Measurements from ENCODE around the gene PKIG. TPM values are rescaled to one million over a fixed set of nuclear protein-coding genes. Genes with fewer than 3 reads are reported as not detected.

The PKIG gene
- total RNA-seq, 1 donor from 2014 or later = 180 TPM

DNA sequence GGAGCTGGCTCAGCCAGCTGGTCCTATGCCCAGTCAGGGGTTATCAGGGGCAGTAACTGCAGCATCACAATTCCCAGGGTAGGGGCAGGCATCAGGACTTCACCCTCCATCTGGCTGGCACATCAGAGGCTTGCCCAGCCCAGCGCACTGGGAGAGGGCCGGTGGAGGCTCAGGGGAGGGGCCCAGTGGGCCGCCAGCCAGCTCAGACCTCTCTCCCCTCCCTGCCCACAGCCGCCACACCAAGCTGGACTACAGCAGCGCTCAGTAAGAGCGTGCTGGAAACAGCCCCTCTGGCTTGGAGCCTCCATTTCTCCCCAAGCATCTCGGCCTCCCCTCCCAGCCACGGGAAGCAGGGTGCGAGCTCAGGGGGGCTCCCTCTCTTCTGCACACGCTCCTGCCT lies 47.2 kb downstream of the PKIG start:
- DNase-seq (no peak), ATAC-seq (ENCODE audit: poor library complexity) (no peak)
- intact Hi-C loops (cut with DNase I) = no loop called here

DNA sequence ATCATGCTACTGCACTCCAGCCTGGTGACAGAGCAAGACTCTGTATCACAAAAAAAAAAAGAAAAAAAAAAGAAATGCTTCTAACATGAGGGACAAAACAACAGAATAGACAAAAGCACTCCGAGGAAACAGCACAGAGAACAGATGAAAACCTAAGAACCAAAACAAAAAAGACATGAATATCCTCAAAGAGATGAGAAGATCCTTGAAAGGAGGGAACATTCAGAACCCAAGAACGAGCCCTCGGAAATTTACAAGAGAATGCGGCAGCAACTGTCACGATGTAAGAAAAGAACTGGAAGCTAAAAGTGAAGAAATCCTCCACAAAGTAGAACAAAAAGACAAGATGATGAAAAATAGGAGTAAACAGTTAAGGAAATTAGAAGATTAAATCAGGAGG lies 47.9 kb downstream of the PKIG start:
- intact Hi-C loops (cut with DNase I) = no loop called here
- ATAC-seq (ENCODE audit: poor library complexity) = no peak
- no peak for DNase-seq

DNA sequence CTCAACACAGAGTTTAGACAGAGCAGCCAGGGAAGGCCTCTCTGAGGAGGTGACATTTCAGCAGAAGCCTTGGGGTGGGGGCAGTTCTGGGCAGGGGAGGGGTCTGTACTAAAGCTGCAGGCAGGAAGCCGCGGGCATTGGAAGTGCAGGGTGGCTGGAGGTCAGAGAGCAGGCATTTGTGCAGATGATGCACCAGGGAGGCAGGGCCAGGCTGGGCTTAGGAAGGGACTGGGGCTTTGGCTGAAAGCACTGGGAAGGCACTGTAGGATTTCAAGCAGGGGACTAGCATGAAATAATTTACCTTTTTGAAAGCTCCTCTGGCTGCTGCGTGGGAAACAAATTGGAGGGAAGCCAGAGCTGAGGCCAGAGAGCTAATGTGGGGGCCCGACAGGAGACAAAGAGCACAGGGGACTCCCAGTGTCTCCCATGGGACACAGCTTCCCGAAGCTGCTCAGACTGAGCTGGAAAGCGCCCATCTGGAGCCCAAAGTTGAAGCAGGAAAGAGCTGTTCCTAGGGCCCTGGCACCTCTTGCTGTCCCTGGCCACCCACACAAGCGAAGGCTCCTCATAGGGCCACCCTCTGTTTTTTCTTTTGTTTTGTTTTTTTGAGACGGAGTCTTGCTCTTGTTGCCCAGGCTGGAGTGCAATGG lies 49.8 kb downstream of the PKIG start:
- intact Hi-C loops (cut with DNase I) = no loop called here
- DNase-seq = no peak
- ATAC-seq (ENCODE audit: poor library complexity) = no peak

DNA sequence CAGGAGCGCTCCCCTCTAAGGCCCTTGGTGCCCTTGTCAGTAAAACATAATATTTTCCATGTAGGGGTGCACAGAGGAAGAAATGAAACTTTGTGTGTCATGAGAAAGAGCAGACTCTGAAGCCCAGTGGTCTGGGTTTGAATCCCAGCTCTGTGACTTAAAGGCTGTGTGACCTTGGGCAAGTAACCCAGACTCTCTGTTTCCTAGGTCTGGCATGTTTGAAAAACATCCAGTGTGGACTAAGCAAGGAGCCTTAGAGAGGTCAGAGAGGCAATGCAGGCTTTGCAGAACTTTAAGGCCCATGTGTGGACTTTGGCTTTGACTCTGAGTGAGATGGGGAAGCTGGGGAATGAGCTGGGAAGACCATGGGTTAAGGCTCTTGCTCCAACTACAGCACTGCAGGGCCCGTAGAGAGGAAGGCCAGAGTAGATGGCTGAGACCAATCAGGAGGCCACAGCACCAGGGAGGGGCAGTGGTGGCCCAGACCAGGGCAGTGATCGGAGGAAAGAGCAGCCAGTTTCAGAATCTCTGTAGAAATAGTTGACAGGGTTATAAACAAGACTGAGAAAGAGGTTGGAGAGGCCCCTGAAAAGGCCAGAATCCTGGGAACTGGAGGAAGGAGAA lies 50.9 kb downstream of the PKIG start:
- ATAC-seq (ENCODE audit: poor library complexity) (no peak), DNase-seq (no peak)

DNA sequence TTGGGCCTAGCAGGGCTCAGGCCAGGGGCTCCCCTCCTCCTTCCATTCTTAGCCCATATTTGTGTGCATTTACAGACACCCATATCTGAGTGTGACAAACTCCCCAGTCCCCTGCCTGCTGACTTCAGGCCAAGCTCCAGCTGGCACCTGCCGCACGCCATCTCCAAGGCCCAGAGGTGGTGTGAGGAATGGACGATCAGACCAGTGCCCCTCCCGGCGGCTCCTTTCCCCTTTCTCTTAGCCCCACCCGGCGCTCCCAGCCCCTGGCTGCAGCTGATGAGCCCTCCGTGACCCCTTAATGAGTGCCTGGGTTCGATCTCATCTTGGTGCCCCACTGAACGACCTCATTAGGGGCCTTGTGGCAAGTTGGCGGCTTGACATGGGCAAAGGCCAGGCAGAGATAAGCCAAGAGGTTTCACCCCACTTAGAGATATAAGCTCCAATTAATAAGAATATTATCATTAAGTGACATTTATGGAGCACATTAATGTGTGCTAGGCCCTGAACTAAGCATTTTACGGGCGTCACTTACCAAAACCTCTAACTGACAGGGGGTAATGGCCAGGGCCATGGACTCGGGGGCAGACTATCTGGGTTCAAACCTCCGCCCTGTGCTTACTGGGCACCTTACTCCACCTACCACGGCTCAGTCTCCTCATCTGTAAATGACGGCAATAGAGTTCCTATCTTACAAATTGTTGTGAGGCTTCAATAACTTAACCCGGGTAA lies 51.7 kb downstream of the PKIG start:
- ATAC-seq (ENCODE audit: poor library complexity) = no peak

More for the DNA sequence above, 50.9 kb downstream of the PKIG start:
- intact Hi-C loops (cut with DNase I) = no loop called here

DNA sequence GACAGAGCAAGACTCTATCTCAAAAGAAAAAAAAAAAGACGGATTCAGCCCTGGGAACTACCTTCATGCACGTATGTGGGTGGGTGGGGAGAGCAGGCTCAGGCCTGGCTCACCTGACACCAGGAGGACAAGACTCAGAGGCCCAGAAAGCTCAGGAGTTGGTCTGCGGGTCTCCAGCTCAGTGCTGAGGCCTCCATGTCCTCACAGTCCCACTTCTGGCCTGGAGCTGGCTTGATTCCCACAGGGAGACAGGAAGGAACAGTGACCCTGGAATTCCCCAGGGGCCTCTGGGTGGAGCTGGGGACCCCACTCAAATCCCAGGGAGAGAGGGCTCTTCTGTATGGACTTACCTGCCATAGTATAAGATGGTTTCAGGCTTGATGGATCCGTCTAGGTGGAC lies 53.5 kb downstream of the PKIG start:
- DNase-seq (no peak), ATAC-seq (ENCODE audit: poor library complexity) (no peak)
- intact Hi-C loops (cut with DNase I) = no loop called here

More for the DNA sequence above, 51.7 kb downstream of the PKIG start:
- intact Hi-C loops (cut with DNase I) = no loop called here
- DNase-seq = no peak

DNA sequence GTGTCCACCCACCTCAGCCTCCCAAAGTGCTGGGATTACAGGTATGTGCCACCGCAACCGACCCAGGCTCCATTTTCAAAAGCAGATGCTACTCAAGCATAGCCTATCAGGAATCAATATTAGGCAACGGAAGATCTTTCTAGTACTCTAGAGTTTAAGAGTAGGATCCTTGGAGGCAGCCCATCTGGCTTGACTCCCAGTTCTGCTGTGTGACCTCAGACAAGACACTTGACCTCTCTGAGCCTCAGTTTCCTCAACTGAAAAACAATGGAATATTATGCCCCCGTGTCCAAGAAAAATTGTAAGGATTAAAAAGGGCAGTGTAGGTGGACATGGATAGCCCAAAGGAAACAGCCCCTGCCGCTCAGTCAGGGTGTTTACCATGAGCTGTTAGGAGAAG lies 54.7 kb downstream of the PKIG start:
- peak; percentile 2 for ATAC-seq (ENCODE audit: poor library complexity)

DNA sequence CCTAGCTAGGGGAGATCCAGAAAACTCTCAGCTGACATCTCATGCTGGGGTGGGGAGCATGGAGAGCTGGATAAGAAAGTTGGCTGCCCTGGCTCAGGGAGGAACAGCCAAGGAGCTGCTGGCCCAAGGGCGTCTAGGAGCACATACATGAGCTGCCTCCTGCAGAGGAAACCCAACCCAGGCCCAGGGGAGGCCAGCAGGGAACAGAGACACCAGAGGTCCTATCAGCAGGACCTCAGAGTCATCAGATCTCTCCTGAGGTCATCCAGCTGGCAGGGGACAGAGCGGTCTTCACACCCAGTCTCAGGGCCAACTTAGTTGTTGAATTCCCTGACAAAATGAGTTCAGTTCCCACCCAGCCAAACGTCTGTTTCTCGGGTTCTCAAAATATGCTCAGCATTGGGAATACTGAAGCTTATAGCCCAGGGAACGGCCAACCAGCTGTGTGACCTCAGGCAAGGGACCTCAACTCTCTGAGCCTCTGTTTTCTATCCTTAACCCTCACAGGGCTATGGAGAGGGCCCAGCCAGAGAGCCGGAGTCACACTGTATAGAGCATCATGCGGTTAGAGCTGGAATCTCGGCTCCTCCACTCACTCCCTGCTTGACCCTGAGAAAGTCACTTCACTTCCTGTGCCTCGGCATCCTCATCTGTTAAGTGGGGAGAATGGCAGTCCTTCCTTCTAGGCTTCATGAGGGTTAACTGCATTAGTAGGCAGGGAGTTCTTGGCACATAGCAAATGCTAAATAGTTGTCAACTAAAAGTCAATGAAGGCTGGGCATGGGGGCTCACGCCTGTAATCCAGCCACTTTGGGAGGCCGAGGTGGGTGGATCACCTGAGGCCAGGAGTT lies 55.4 kb downstream of the PKIG start:
- intact Hi-C loops (cut with DNase I) = no loop called here
- peak; percentile 93 for DNase-seq
- ATAC-seq (ENCODE audit: poor library complexity) = peak; percentile 85

More for the DNA sequence above, 54.7 kb downstream of the PKIG start:
- intact Hi-C loops (cut with DNase I) = no loop called here
- DNase-seq = no peak

DNA sequence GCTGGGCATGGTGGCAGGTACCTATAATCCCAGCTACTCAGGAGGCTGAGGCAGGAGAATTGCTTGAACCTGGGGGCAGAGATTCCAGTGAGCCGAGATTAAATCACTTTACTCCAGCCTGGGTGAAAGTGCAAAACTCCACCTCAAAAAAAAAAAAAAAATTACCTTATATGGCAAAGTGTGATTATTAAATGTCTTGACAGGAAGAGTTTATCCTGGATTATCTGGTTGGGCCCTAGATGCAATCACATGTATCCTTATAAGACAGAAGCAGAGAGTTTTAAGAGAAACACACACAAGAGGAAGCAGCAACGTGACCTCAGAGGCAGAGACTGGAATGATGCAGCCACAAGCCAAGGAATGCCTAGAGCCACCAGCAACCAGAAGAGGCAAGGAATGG lies 58.1 kb downstream of the PKIG start:
- ATAC-seq (ENCODE audit: poor library complexity) (no peak), DNase-seq (no peak)
- intact Hi-C loops (cut with DNase I) = no loop called here

DNA sequence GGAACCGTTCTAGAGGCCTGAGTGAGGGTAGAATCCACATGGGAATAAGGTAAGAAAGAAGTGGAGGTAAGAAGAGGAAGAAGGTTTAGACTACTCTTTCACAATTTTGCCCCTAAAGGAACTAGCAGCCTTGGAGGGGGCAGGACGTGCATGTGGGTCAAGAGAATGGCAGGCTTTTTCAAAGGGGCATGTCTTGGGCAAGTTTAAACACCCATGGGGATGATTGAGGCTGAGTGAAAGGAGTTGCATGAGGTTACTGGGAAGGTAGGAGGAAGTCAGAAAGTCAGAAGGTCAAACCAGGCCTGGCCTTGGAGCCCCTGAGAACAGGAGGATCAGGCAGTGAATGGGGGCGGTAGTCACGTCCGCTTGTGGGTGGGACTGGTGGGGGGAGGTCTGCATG lies 58.9 kb downstream of the PKIG start:
- DNase-seq (no peak), ATAC-seq (ENCODE audit: poor library complexity) (no peak)
- intact Hi-C loops (cut with DNase I) = no loop called here

DNA sequence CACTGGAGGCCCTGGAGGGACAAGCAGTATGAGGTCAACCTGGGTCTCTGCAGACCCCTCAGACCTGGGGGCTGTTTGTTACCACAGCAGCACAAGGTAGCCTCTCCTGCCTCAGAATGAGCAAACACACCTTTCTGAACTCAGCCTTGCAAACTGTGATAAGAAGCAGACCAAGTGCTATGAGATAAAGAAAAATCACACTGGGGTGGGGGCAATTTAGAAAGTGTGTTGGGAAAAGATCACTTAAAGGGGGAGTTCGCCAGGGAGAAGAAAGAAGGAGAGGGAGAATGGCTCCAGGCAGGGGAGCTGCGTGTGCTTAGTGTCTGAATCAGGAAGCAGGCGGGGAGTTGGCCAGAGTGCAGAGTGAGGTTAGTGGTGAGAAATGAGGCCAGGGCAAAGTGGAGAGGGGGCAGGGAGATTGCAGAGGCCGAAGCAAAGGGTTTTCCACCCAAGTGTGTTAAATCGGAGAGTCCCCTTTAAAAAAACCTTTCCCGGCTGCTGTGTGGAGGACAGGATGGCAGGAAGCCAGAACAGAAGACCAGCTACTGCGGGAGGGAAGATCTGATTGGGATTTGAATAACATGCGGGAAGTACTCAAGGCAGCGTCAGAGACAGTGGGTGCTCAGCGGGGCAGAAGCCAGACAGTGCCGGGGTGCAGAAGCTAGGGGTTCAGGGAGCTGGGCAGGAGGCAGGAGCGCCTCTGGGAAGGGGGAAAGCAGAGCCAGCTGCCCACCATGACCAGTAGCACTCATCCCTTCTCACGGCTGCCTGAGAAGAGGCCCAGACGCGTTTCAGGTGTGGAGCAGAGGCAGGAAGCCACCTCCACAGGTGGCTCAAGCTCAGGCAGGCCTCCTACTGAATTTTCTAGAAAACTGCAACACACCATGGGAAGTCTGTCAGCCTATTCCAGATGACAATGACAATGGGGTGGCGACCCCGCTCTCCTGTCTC lies 60.1 kb downstream of the PKIG start:
- ATAC-seq (ENCODE audit: poor library complexity) = peak; percentile 71
- DNase-seq = peak; percentile 86
- intact Hi-C loops (cut with DNase I) = no loop called here

DNA sequence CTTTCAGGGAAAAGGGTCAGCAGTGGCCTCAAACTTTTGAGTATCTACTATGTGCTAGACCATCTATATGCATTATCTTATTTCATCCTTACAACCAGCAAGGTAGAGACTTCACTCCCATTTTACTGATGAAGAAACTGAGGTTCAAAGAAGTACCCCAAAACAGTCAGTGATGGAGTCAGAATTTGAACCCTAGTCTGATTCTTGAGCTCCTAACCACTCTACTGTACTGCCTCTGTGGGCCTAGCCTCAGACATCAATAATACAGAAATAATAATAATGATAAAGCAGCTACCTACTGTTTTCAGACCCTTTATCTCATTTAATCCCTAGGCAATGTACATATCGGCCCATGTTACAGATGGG lies 60.8 kb downstream of the PKIG start:
- intact Hi-C loops (cut with DNase I) = no loop called here
- ATAC-seq (ENCODE audit: poor library complexity) = no peak
- no peak for DNase-seq

DNA sequence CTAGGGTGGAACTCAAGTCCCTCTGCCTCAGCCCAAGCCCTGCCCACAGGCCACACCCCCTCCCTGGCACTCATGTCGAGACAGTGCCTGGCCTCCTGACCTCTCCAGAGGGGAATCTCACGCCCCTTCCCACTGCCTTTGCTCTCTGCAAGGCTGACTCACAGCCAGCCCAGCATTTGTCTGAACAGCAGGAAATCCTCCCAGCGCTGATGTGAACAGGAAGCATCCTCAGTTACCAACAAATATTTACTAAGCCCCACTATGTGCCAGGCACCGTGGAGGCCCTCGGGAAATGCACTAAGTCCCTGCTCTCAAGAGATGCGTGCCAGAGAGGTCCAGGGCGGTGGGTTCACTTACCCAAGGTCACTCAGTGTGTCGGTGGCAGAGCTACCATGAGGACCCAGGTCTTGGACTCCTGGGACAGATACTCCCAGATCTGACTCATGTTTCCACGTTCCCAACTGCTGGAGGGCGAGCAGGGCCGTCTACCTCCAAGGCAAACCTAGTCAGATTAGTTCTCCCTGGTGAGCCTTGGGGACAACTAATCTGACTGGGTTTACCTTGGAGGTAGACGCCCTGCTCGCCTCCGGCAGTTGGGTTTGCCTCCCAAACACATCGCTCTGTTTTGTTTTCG lies 61.3 kb downstream of the PKIG start:
- DNase-seq (peak; percentile 84), ATAC-seq (ENCODE audit: poor library complexity) (peak; percentile 64)
- intact Hi-C loops (cut with DNase I) = no loop called here

DNA sequence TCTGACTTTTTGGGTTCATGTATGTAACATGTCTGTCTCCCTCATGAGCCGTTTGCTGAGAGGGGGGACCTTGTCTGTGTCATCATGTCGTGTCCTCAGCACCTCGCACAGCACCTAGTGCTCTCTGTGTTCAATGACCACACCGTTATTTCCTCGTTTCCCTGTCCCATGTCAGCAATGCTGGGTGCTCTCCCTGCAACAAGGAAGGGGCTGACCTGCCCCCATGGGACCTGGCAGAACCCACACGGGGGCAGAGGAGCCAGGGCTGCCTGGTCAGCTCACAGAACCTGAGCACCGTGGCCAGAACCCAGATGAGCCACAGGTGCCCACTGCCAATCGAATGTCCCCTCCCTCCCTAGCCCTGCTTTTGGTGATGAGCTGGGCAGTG lies 61.8 kb downstream of the PKIG start:
- DNase-seq = peak; percentile 31

DNA sequence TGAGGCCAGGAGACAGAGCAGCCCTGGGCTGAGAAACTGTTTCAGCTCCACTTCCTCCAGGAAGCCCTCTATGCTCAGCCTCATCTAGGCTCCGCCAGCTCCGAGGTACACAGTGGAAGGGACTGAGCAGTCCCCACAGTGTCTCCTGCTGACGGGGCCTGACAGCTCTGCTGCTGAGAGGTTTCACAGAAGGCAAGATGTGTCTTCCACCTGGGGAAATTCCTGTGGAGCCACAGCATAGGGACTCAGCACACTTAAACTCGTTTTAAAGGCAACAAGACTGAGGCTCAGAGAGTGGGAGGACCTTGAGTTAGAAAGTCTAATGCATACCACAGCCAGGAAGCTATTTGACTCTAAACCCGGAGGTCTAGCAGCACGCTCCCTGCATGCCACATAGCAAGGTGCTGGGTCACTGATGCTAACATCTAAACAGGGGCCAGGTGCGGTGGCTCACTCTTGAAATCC lies 62.3 kb downstream of the PKIG start:
- no peak for ATAC-seq (ENCODE audit: poor library complexity)
- intact Hi-C loops (cut with DNase I) = no loop called here
- DNase-seq = peak; percentile 40

More for the DNA sequence above, 61.8 kb downstream of the PKIG start:
- ATAC-seq (ENCODE audit: poor library complexity) = no peak
- intact Hi-C loops (cut with DNase I) = no loop called here

DNA sequence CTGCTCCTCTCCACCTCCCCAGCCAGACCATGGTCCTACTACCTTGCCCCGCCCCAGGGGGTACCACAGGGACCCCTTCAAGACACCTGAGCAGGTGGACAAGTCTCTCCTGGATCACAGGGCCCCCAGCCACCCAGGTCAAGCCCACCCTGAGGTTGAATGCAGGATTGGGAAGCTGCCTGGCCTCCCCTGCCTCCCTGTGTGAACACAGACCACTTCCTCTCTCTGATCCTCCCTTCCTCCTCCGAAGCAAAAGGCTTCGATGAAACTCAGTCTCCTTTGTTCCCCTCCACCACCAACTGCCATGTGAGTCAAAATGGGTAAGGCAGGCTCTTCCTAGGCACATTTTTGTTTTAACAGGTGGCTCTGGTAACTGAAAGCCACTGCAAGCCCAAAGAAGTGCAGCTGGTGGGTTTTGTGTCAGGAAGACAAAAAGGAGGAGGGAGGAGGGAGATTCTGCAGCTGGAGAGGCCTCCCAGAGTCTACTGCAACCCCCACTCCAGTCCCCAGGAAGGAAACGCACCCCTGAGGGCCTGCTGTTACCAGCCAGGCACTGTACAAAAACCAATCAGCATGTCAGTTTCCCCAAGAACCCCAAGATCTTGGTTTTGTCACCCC lies 63.8 kb downstream of the PKIG start:
- intact Hi-C loops (cut with DNase I) = no loop called here
- ATAC-seq (ENCODE audit: poor library complexity) = no peak
- peak; percentile 37 for DNase-seq

DNA sequence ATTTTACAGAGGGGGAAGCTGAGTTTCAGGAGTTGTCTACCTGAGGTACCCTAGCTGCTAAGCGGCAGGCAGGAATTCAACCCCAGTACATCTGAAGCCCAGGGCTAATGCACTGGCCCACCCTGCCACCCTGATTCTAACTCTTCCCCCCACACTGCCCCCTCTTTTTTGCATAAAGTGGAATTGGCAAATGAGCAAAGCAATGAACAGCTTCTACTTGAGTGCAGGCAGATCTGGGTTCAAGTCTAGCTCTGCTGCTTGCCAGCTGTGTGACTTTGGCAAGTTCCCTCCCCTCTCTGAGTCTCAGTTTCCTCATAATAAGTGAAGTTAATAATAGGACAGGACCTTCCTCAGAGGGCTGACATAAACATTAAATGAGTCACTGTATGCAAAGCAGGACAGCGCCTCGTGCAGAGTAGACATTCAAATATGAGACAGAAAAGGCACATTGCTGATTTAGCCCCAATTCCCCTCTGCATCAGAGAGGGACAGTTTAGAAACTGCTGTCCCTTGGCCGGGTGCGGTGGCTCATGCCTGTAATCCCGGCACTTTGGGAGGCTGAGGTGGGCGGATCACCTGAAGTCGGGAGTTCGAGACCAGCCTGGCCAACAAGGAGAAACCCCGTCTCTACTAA lies 64.4 kb downstream of the PKIG start:
- peak; percentile 27 for DNase-seq
- intact Hi-C loops (cut with DNase I) = no loop called here
- ATAC-seq (ENCODE audit: poor library complexity) = no peak
